Measurements from ENCODE around the gene NPAS3. TPM values are rescaled to one million over a fixed set of nuclear protein-coding genes. Genes with fewer than 3 reads are reported as not detected.

NPAS3 gene
- total RNA-seq, 1 donor from 2014 or later, result 2.5 TPM

GRCh38 chr14:33653308-33653695 is 714.6 kb downstream of the NPAS3 start:
- Histone ChIP-seq H3K4me1 (no peaks in the 10 kb centered on the region), H3K9me3 (replicated peaks) (no peaks in the 10 kb centered on the region), H3K4me3 (no peak overlapping the region), H3K27me3 (ENCODE audit: low read depth) (no peaks in the 10 kb centered on the region), H3K27ac (replicated peaks) (no peak overlapping the region), H3K36me3 (no peaks in the 10 kb centered on the region)
- intact Hi-C loops (cut with micrococcal nuclease), result no loop called here
- DNase-seq, result no peak
- TF ChIP-seq CTCF (IDR thresholded peaks at IDR 0.05; ENCODE audit: borderline replicate concordance), result no peak

- TF ChIP-seq CTCF (IDR thresholded peaks at IDR 0.05; ENCODE audit: borderline replicate concordance), result no peak
- intact Hi-C loops (cut with micrococcal nuclease), result no loop called here
- H3K27me3 ChIP-seq (ENCODE audit: low read depth), result no peaks in the 10 kb centered on the region
- no peaks in the 10 kb centered on the region for H3K4me1 ChIP-seq
- no peaks in the 10 kb centered on the region for H3K9me3 ChIP-seq (replicated peaks)
- no peak overlapping the region for H3K4me3 ChIP-seq
- no peak for DNase-seq
- H3K27ac ChIP-seq (replicated peaks), result no peak overlapping the region
- no peaks in the 10 kb centered on the region for H3K36me3 ChIP-seq
Observed at GRCh38 chr14:33655421-33655820, 716.7 kb downstream of the NPAS3 start.

- Histone ChIP-seq H3K36me3 (no peaks in the 10 kb centered on the region), H3K4me3 (no peak overlapping the region), H3K9me3 (replicated peaks) (no peaks in the 10 kb centered on the region), H3K27me3 (ENCODE audit: low read depth) (no peaks in the 10 kb centered on the region), H3K27ac (replicated peaks) (no peak overlapping the region), H3K4me1 (no peaks in the 10 kb centered on the region)
- no peak for DNase-seq
- no peak for TF ChIP-seq CTCF (IDR thresholded peaks at IDR 0.05; ENCODE audit: borderline replicate concordance)
- intact Hi-C loops (cut with micrococcal nuclease), result no loop called here
Observed at GRCh38 chr14:33657476-33657875, 718.8 kb downstream of the NPAS3 start.

- no peak overlapping the region for H3K27ac ChIP-seq (replicated peaks)
- H3K4me1 ChIP-seq, result no peaks in the 10 kb centered on the region
- intact Hi-C loops (cut with micrococcal nuclease), result no loop called here
- no peaks in the 10 kb centered on the region for H3K27me3 ChIP-seq (ENCODE audit: low read depth)
- TF ChIP-seq CTCF (IDR thresholded peaks at IDR 0.05; ENCODE audit: borderline replicate concordance), result no peak
- peaks cover 13% of the 10 kb centered on the region for H3K9me3 ChIP-seq (replicated peaks)
- DNase-seq, result no peak
- H3K4me3 ChIP-seq, result no peak overlapping the region
- H3K36me3 ChIP-seq, result no peaks in the 10 kb centered on the region
Observed at GRCh38 chr14:33660248-33660647, 721.6 kb downstream of the NPAS3 start.

- peaks cover 13% of the 10 kb centered on the region for H3K9me3 ChIP-seq (replicated peaks)
- no peaks in the 10 kb centered on the region for H3K27me3 ChIP-seq (ENCODE audit: low read depth)
- no peak for TF ChIP-seq CTCF (IDR thresholded peaks at IDR 0.05; ENCODE audit: borderline replicate concordance)
- H3K36me3 ChIP-seq, result no peaks in the 10 kb centered on the region
- no peak overlapping the region for H3K4me3 ChIP-seq
- no peak overlapping the region for H3K27ac ChIP-seq (replicated peaks)
- no peak for DNase-seq
- no peaks in the 10 kb centered on the region for H3K4me1 ChIP-seq
- intact Hi-C loops (cut with micrococcal nuclease), result no loop called here
Observed at GRCh38 chr14:33661101-33661500, 722.4 kb downstream of the NPAS3 start.

- H3K36me3 ChIP-seq, result no peaks in the 10 kb centered on the region
- no peak overlapping the region for H3K4me3 ChIP-seq
- no peaks in the 10 kb centered on the region for H3K27me3 ChIP-seq (ENCODE audit: low read depth)
- no peak for TF ChIP-seq CTCF (IDR thresholded peaks at IDR 0.05; ENCODE audit: borderline replicate concordance)
- H3K4me1 ChIP-seq, result no peaks in the 10 kb centered on the region
- no peak for DNase-seq
- intact Hi-C loops (cut with micrococcal nuclease), result no loop called here
- peaks cover 13% of the 10 kb centered on the region for H3K9me3 ChIP-seq (replicated peaks)
- no peak overlapping the region for H3K27ac ChIP-seq (replicated peaks)
Observed at GRCh38 chr14:33668066-33668465, 729.4 kb downstream of the NPAS3 start.
